Activated naive CD4-positive, alpha-beta T cell treated with anti-CD3 and anti-CD28 coated beads, Interleukin-2, amount 50 U/mL, for 24 hours (primary cell): ENCODE measurements around the gene KRTAP12-3.
"Not testable (repeated sequence)": the region's sequence is repeated elsewhere in the genome, so short reads cannot be mapped to it uniquely, and the experiment has no call there.

Experiments used
- H3K27ac Mint-ChIP-seq: one replicate; pipeline ENCODE4 v1.8.0; 2021; ENCODE audit warnings: mild to moderate bottlenecking, mixed read lengths
- H3K27me3 Mint-ChIP-seq: one replicate; pipeline ENCODE4 v1.8.0; 2021; ENCODE audit warnings: mixed read lengths
- H3K36me3 Mint-ChIP-seq: one replicate; pipeline ENCODE4 v1.8.0; 2021; ENCODE audit warnings: mixed read lengths
- H3K4me1 Mint-ChIP-seq: one replicate; pipeline ENCODE4 v1.8.0; 2021; ENCODE audit warnings: mixed read lengths
- H3K4me3 Mint-ChIP-seq: one replicate; pipeline ENCODE4 v1.8.0; 2021; ENCODE audit warnings: mild to moderate bottlenecking, mixed read lengths
- H3K9me3 Mint-ChIP-seq: one replicate; pipeline ENCODE4 v1.8.0; 2021; ENCODE audit warnings: mixed read lengths

KRTAP12-3 gene

GRCh38 chr21:44657635-44658540, at the start of gene KRTAP12-3:
TSS of gene KRTAP12-3 (plus strand) at chr21:44657932. CDS start at chr21:44657980, 48 bp downstream.
- peak within 1 kb of the TSS; percentile 93 for H3K27ac Mint-ChIP-seq
- H3K27me3 Mint-ChIP-seq = no peaks in the 10 kb centered on the region
- H3K4me3 Mint-ChIP-seq = peak within 1 kb of the TSS; percentile 76
- H3K9me3 Mint-ChIP-seq = peaks cover 20% of the 10 kb centered on the region
- H3K4me1 Mint-ChIP-seq = peaks cover 68% of the 10 kb centered on the region
- peaks cover 12% of the 10 kb centered on the region for H3K36me3 Mint-ChIP-seq

- Mint-ChIP-seq H3K4me1 (peaks cover 5% of the 10 kb centered on the region), H3K4me3 (no peak overlapping the region), H3K27me3 (no peaks in the 10 kb centered on the region), H3K27ac (no peak overlapping the region), H3K36me3 (peaks cover 7% of the 10 kb centered on the region), H3K9me3 (peaks cover 14% of the 10 kb centered on the region)
Observed at GRCh38 chr21:44609193-44609592, 48.5 kb upstream of the KRTAP12-3 start.

- H3K4me3 Mint-ChIP-seq, H3K36me3 Mint-ChIP-seq, H3K27me3 Mint-ChIP-seq, H3K4me1 Mint-ChIP-seq, H3K27ac Mint-ChIP-seq: not testable (repeated sequence)
- H3K9me3 Mint-ChIP-seq = peaks cover 14% of the 10 kb centered on the region
Observed at GRCh38 chr21:44610157-44610843, 47.4 kb upstream of the KRTAP12-3 start.

GRCh38 chr21:44611551-44611950, 46.2 kb upstream of the KRTAP12-3 start:
- H3K4me3 Mint-ChIP-seq = no peak overlapping the region

GRCh38 chr21:44612029-44612486, 45.7 kb upstream of the KRTAP12-3 start, which contains the start of gene KRTAP10-8:
TSS of gene KRTAP10-8 (plus strand) at chr21:44612079. CDS start at chr21:44612101, 22 bp downstream.
- Mint-ChIP-seq H3K27me3 (no peaks in the 10 kb centered on the region), H3K4me3 (no peak within 1 kb of the TSS), H3K9me3 (peaks cover 14% of the 10 kb centered on the region), H3K27ac (no peak within 1 kb of the TSS), H3K36me3 (peaks cover 7% of the 10 kb centered on the region), H3K4me1 (peaks cover 24% of the 10 kb centered on the region)

More at GRCh38 chr21:44611551-44611950, 46.2 kb upstream of the KRTAP12-3 start:
- Mint-ChIP-seq H3K4me1 (peaks cover 19% of the 10 kb centered on the region), H3K27me3 (no peaks in the 10 kb centered on the region), H3K9me3 (peaks cover 14% of the 10 kb centered on the region), H3K27ac (no peak overlapping the region), H3K36me3 (peaks cover 7% of the 10 kb centered on the region)

- Mint-ChIP-seq H3K36me3 (peaks cover 7% of the 10 kb centered on the region), H3K9me3 (peaks cover 14% of the 10 kb centered on the region), H3K4me3 (no peak overlapping the region), H3K27ac (no peak overlapping the region), H3K27me3 (no peaks in the 10 kb centered on the region), H3K4me1 (peaks cover 31% of the 10 kb centered on the region)
Observed at GRCh38 chr21:44612669-44613229, 45.0 kb upstream of the KRTAP12-3 start.

- H3K4me1 Mint-ChIP-seq = peaks cover 39% of the 10 kb centered on the region
Observed at GRCh38 chr21:44613386-44614155, 44.2 kb upstream of the KRTAP12-3 start.

GRCh38 chr21:44614161-44614631, 43.5 kb upstream of the KRTAP12-3 start:
- no peak overlapping the region for H3K27ac Mint-ChIP-seq
- no peak overlapping the region for H3K4me3 Mint-ChIP-seq
- peaks cover 45% of the 10 kb centered on the region for H3K4me1 Mint-ChIP-seq
- H3K27me3 Mint-ChIP-seq = no peaks in the 10 kb centered on the region
- H3K36me3 Mint-ChIP-seq = peaks cover 8% of the 10 kb centered on the region
- H3K9me3 Mint-ChIP-seq = peaks cover 13% of the 10 kb centered on the region

More at GRCh38 chr21:44613386-44614155, 44.2 kb upstream of the KRTAP12-3 start:
- peaks cover 14% of the 10 kb centered on the region for H3K9me3 Mint-ChIP-seq
- no peak overlapping the region for H3K4me3 Mint-ChIP-seq
- H3K27me3 Mint-ChIP-seq = no peaks in the 10 kb centered on the region
- H3K36me3 Mint-ChIP-seq = peaks cover 7% of the 10 kb centered on the region
- H3K27ac Mint-ChIP-seq = no peak overlapping the region

GRCh38 chr21:44614961-44615391, 42.8 kb upstream of the KRTAP12-3 start:
- peaks cover 13% of the 10 kb centered on the region for H3K9me3 Mint-ChIP-seq
- H3K36me3 Mint-ChIP-seq = peaks cover 10% of the 10 kb centered on the region
- H3K27ac Mint-ChIP-seq = no peak overlapping the region
- no peak overlapping the region for H3K4me3 Mint-ChIP-seq
- H3K27me3 Mint-ChIP-seq = no peaks in the 10 kb centered on the region
- H3K4me1 Mint-ChIP-seq = peaks cover 53% of the 10 kb centered on the region

- Mint-ChIP-seq H3K4me1 (peaks cover 57% of the 10 kb centered on the region), H3K4me3 (no peak overlapping the region), H3K36me3 (peaks cover 12% of the 10 kb centered on the region), H3K27me3 (no peaks in the 10 kb centered on the region), H3K9me3 (peaks cover 16% of the 10 kb centered on the region), H3K27ac (no peak overlapping the region)
Observed at GRCh38 chr21:44615466-44615865, 42.3 kb upstream of the KRTAP12-3 start.

GRCh38 chr21:44615911-44616590, 41.7 kb upstream of the KRTAP12-3 start:
- Mint-ChIP-seq H3K4me1 (peaks cover 61% of the 10 kb centered on the region), H3K4me3 (no peak overlapping the region), H3K27ac (peak overlapping the region; percentile 80)

GRCh38 chr21:44616591-44616926, 41.2 kb upstream of the KRTAP12-3 start:
- Mint-ChIP-seq H3K27me3 (no peaks in the 10 kb centered on the region), H3K27ac (peak overlapping the region; percentile 30), H3K36me3 (peaks cover 16% of the 10 kb centered on the region), H3K4me3 (no peak overlapping the region), H3K4me1 (peaks cover 61% of the 10 kb centered on the region), H3K9me3 (peaks cover 22% of the 10 kb centered on the region)

More at GRCh38 chr21:44615911-44616590, 41.7 kb upstream of the KRTAP12-3 start:
- Mint-ChIP-seq H3K27me3 (no peaks in the 10 kb centered on the region), H3K9me3 (peaks cover 22% of the 10 kb centered on the region), H3K36me3 (peaks cover 16% of the 10 kb centered on the region)

GRCh38 chr21:44617071-44617501, 40.6 kb upstream of the KRTAP12-3 start:
- H3K4me3 Mint-ChIP-seq = no peak overlapping the region
- H3K9me3 Mint-ChIP-seq = peaks cover 22% of the 10 kb centered on the region
- H3K4me1 Mint-ChIP-seq = peaks cover 61% of the 10 kb centered on the region
- peaks cover 16% of the 10 kb centered on the region for H3K36me3 Mint-ChIP-seq
- peak overlapping the region; percentile 30 for H3K27ac Mint-ChIP-seq
- H3K27me3 Mint-ChIP-seq = no peaks in the 10 kb centered on the region

- H3K27ac Mint-ChIP-seq = peak overlapping the region; percentile 96
- no peaks in the 10 kb centered on the region for H3K27me3 Mint-ChIP-seq
- peaks cover 36% of the 10 kb centered on the region for H3K9me3 Mint-ChIP-seq
- peaks cover 26% of the 10 kb centered on the region for H3K36me3 Mint-ChIP-seq
- H3K4me1 Mint-ChIP-seq = peaks cover 56% of the 10 kb centered on the region
- H3K4me3 Mint-ChIP-seq = peak overlapping the region; percentile 71
Observed at GRCh38 chr21:44618504-44618903, 39.2 kb upstream of the KRTAP12-3 start.
